ENCODE measurements around the gene PDIA2. TPM values are rescaled to one million over a fixed set of nuclear protein-coding genes. Genes with fewer than 3 reads are reported as not detected.
A peak's percentile ranks its signal among the peaks of the same experiment; 100 is the strongest.

Gene PDIA2
- total RNA-seq, 6 experiments from 2014 or later = not detected

DNA sequence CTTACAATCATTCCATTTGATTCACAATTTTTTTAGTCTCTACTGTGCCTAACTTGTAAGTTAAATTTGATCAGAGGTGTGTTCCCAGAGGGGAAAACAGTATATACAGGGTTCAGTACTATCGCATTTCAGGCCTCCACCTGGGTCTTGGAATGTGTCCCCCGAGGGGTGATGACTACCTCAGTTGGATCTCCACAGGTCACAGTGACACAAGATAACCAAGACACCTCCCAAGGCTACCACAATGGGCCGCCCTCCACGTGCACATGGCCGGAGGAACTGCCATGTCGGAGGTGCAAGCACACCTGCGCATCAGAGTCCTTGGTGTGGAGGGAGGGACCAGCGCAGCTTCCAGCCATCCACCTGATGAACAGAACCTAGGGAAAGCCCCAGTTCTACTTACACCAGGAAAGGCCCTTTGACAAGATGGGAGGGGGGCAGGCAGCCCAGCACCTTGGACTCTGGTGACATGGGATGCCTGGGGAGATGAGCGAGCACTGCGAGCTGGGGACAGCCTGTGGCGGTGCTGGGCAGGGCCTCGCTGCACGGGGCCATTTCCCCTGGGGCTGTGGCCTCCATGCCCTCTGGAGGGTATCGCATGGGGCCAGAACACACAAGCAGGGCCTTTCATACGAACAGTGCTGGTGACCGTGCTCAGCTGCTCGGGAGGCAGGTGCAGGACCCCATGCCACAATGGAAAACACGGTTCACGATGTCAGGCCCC, 33.9 kb downstream of the PDIA2 start:
- H3K27ac Mint-ChIP-seq = no peak overlapping the region
- DNase-seq = no peak
- H3K4me1 Mint-ChIP-seq (ENCODE audit: low read depth) = no peaks in the 10 kb centered on the region
- peaks cover 2% of the 10 kb centered on the region for H3K27me3 Mint-ChIP-seq (ENCODE audit: insufficient read depth)
- H3K4me3 Mint-ChIP-seq = no peak overlapping the region
- no peaks in the 10 kb centered on the region for H3K9me3 Mint-ChIP-seq
- H3K36me3 Mint-ChIP-seq (ENCODE audit: low read depth) = 0 out of 2 replicates have a peak, but pooled peaks cover 6% of the 10 kb centered on the region
- TF ChIP-seq, protein P1, sequence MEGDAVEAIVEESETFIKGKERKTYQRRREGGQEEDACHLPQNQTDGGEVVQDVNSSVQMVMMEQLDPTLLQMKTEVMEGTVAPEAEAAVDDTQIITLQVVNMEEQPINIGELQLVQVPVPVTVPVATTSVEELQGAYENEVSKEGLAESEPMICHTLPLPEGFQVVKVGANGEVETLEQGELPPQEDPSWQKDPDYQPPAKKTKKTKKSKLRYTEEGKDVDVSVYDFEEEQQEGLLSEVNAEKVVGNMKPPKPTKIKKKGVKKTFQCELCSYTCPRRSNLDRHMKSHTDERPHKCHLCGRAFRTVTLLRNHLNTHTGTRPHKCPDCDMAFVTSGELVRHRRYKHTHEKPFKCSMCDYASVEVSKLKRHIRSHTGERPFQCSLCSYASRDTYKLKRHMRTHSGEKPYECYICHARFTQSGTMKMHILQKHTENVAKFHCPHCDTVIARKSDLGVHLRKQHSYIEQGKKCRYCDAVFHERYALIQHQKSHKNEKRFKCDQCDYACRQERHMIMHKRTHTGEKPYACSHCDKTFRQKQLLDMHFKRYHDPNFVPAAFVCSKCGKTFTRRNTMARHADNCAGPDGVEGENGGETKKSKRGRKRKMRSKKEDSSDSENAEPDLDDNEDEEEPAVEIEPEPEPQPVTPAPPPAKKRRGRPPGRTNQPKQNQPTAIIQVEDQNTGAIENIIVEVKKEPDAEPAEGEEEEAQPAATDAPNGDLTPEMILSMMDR (IDR thresholded peaks at IDR 0.05) = no peak

DNA sequence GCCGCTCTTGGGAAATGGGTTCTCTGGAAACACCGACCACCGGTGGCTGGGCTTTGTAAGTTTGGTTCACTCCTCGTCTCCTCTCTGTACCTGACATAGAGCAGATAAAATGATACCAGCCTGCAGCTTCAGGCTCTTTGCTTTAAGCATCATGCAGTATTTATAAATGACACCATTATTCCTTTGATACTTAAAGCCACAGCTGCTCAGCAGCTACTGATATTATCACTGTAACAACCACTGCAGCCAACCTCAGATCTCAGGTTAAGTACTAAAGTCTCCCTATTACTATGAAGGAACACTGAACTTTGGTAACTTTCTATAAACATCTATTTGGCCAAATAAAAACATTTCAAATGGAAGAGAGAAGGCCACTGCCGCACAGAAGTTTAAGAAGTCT, 34.6 kb downstream of the PDIA2 start:
- Mint-ChIP-seq H3K27ac (no peak overlapping the region), H3K4me1 (ENCODE audit: low read depth) (no peaks in the 10 kb centered on the region), H3K9me3 (no peaks in the 10 kb centered on the region), H3K27me3 (ENCODE audit: insufficient read depth) (peaks cover 2% of the 10 kb centered on the region), H3K36me3 (ENCODE audit: low read depth) (0 out of 2 replicates have a peak, but pooled peaks cover 6% of the 10 kb centered on the region), H3K4me3 (no peak overlapping the region)
- no peak for DNase-seq
- TF ChIP-seq, protein P1 (IDR thresholded peaks at IDR 0.05) = no peak

DNA sequence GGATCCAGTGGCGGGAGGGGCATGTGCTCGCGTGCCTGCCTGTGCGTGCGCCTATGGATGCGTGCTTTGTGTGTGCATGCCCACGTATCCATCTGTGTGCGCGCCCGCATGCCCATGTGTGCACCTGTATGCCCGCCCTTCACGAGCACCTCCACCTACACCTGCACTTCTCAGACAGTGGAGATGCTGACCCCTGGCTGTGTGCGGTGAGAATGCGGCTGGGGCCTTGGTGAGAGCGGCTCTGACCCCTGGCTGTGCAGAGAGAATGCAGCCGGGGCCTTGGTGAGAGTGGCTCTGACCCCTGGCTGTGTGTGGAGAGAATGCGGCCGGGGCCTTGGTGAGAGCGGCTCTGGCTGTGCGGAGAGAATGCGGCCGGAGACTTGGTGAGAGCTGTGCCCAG, 35.7 kb downstream of the PDIA2 start:
- Mint-ChIP-seq H3K27ac (no peak overlapping the region), H3K27me3 (ENCODE audit: insufficient read depth) (peaks cover 2% of the 10 kb centered on the region)
- TF ChIP-seq, protein P1 (IDR thresholded peaks at IDR 0.05) = peak; percentile 52

DNA sequence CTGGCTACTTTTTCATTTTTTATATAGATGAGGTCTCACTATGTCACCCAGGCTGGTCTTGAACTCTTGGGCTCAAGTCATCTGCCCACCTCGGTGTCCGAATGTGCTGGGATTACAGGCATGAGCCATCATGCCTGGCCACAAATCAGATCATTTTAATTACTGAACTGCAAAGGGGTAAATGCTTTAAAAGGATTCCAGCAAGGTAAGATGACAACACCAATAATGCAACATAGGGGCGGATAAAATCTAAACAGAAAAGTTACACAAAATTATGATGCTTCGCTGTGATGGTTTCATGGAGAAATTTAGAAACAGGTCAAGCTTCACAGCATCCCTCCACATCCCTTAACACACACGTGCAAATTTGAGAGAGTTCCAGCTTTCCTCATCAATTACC, 37.2 kb downstream of the PDIA2 start:
- TF ChIP-seq, protein P1 (IDR thresholded peaks at IDR 0.05) = no peak
- Mint-ChIP-seq H3K4me1 (ENCODE audit: low read depth) (no peaks in the 10 kb centered on the region), H3K9me3 (no peaks in the 10 kb centered on the region), H3K4me3 (no peak overlapping the region), H3K27me3 (ENCODE audit: insufficient read depth) (peaks cover 2% of the 10 kb centered on the region), H3K36me3 (ENCODE audit: low read depth) (0 out of 2 replicates have a peak, but pooled peaks cover 6% of the 10 kb centered on the region), H3K27ac (peak overlapping the region; percentile 26; the same call in 1 of the 2 replicates)
- DNase-seq = no peak

More for the DNA sequence above, 35.7 kb downstream of the PDIA2 start:
- Mint-ChIP-seq H3K9me3 (no peaks in the 10 kb centered on the region), H3K4me1 (ENCODE audit: low read depth) (no peaks in the 10 kb centered on the region), H3K4me3 (no peak overlapping the region), H3K36me3 (ENCODE audit: low read depth) (0 out of 2 replicates have a peak, but pooled peaks cover 6% of the 10 kb centered on the region)
- no peak for DNase-seq

DNA sequence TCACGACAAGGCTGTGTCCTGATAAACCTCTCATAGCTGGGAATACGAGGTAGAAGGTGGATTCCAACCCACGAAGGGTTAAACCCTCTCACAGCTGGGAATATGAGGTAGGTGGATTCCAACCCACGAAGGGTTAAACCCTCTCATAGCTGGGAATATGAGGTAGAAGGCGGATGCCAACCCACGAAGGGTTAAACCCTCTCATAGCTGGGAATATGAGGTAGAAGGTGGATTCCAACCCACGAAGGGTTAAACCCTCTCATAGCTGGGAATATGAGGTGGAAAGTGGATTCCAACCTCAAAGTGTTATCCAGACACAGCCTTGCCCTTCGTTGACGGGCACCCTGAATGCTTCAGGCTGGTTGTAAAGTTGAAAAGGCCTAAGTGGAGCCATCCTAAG, 38.6 kb downstream of the PDIA2 start:
- H3K4me3 Mint-ChIP-seq = no peak overlapping the region
- H3K27me3 Mint-ChIP-seq (ENCODE audit: insufficient read depth) = peaks cover 2% of the 10 kb centered on the region
- TF ChIP-seq, protein P1 (IDR thresholded peaks at IDR 0.05) = no peak
- H3K4me1 Mint-ChIP-seq (ENCODE audit: low read depth) = no peaks in the 10 kb centered on the region
- no peaks in the 10 kb centered on the region for H3K9me3 Mint-ChIP-seq
- H3K27ac Mint-ChIP-seq = no peak overlapping the region
- H3K36me3 Mint-ChIP-seq (ENCODE audit: low read depth) = 0 out of 2 replicates have a peak, but pooled peaks cover 6% of the 10 kb centered on the region
- DNase-seq = no peak

Data from HFFc6 (cell line).